ENCODE measurements around the gene FGFBP2. TPM values are rescaled to one million over a fixed set of nuclear protein-coding genes. Genes with fewer than 3 reads are reported as not detected.
"Not testable (repeated sequence)": the region's sequence is repeated elsewhere in the genome, so short reads cannot be mapped to it uniquely, and the experiment has no call there.

FGFBP2 gene
- total RNA-seq, 1 donor = 0.36 TPM

DNA sequence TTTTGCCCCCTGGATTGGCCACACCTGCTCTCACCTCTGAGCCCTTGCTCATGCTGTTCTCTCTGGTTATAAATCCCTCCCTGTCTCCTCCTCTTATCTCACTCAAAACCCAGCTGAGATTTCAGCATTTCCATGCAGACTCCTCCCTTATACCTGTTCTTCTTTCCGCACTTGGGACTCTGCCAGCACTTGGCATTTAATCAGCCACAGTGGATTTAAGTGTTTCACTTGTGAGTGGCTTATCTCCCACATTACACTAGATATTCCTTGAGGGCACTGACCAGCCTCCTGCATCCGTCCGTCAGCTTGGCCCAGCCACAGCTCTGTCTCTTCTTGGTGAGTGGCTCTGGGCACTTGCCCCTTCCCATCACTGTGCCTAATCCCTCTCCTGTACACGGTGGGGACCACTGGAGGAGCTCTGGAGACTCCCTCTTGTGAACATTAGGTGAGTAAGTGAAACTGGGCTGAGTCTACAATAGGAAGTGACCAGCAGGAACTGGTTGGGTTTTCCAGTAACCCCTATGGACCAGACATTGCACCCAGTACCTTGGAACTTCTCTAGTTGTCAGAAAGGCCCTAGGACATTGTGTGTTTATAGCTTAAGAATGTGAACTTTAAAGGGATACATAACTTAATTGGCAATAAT lies 44.4 kb downstream of the FGFBP2 start:
- H3K36me3 ChIP-seq (ENCODE audit: insufficient read depth, low read length) = no peaks in the 10 kb centered on the region
- no peak overlapping the region for H3K27ac ChIP-seq (ENCODE audit: low read depth, low read length)
- H3K27me3 ChIP-seq (ENCODE audit: insufficient read depth, low read length) = no peaks in the 10 kb centered on the region
- no peak overlapping the region for H3K4me3 ChIP-seq (ENCODE audit: insufficient read depth, low read length)
- peak overlapping the region; percentile 20 for H2AFZ ChIP-seq (ENCODE audit: low read length)
- DNase-seq (ENCODE audit: insufficient read length, low spot score, missing footprints) = no peak
- TF ChIP-seq CTCF (IDR thresholded peaks at IDR 0.05; ENCODE audit: extremely low read depth, low read depth, low read length) = no peak
- peaks cover 28% of the 10 kb centered on the region for H3K4me1 ChIP-seq (ENCODE audit: insufficient read depth, low read length)
- H3K4me2 ChIP-seq (ENCODE audit: insufficient read depth, low read length) = no peak overlapping the region
- no peaks in the 10 kb centered on the region for H4K20me1 ChIP-seq (ENCODE audit: insufficient read depth, low read length)
- no peaks in the 10 kb centered on the region for H3K79me2 ChIP-seq (ENCODE audit: insufficient read depth, low read length)
- no peaks in the 10 kb centered on the region for H3K9me3 ChIP-seq (ENCODE audit: low read depth, low read length)

DNA sequence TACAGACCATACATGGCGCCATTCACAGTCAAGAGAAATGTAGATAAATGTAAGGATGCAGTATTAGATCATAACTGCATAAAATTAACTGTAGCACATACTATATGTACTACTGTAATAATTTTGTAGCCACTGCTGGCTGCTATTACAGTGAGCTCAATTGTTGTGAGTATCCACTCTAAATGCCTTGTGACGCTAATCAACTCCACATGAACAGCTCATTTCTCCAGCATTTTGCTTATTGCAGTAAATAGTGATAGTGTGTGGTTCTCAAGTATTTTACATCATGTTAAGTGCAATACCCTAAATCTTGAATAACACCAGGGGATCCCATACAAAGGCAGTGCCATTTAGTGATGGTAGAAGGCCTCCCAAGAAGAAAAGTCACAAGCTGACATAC lies 45.7 kb downstream of the FGFBP2 start:
- Histone ChIP-seq H3K9me3 (ENCODE audit: low read depth, low read length) (no peaks in the 10 kb centered on the region), H3K27me3 (ENCODE audit: insufficient read depth, low read length) (no peaks in the 10 kb centered on the region), H3K36me3 (ENCODE audit: insufficient read depth, low read length) (no peaks in the 10 kb centered on the region), H3K4me1 (ENCODE audit: insufficient read depth, low read length) (peaks cover 42% of the 10 kb centered on the region), H4K20me1 (ENCODE audit: insufficient read depth, low read length) (no peaks in the 10 kb centered on the region), H3K4me2 (ENCODE audit: insufficient read depth, low read length) (no peak overlapping the region), H3K4me3 (ENCODE audit: insufficient read depth, low read length) (no peak overlapping the region), H3K27ac (ENCODE audit: low read depth, low read length) (no peak overlapping the region), H2AFZ (ENCODE audit: low read length) (no peak overlapping the region), H3K79me2 (ENCODE audit: insufficient read depth, low read length) (no peaks in the 10 kb centered on the region)
- no peak for DNase-seq (ENCODE audit: insufficient read length, low spot score, missing footprints)
- TF ChIP-seq CTCF (IDR thresholded peaks at IDR 0.05; ENCODE audit: extremely low read depth, low read depth, low read length) = no peak

DNA sequence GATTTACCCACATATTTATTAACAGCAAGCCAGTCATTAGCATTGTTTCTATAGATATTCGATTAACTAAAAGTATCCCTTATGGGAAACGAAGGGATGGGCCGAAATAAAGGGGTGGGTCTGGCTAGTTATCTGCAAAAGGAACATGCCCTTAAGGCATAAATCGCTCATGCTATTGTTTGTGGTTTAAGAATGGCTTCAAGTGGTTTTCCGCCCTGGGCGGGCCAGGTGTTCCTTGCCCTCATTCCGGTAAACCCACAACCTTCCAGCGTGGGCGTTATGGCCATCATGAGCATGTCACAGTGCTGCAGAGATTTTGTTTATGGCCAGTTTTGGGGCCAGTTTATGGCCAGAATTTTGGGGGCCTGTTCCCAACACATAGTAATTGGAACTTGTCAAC lies 46.6 kb downstream of the FGFBP2 start:
- H3K27me3 ChIP-seq (ENCODE audit: insufficient read depth, low read length) = not testable (repeated sequence)

GRCh38 chr4:15914736-15915135 lies 48.2 kb downstream of the FGFBP2 start:
- H4K20me1 ChIP-seq (ENCODE audit: insufficient read depth, low read length) = no peaks in the 10 kb centered on the region
- no peak overlapping the region for H2AFZ ChIP-seq (ENCODE audit: low read length)
- H3K9me3 ChIP-seq (ENCODE audit: low read depth, low read length) = no peaks in the 10 kb centered on the region
- DNase-seq (ENCODE audit: insufficient read length, low spot score, missing footprints) = no peak
- no peak overlapping the region for H3K4me2 ChIP-seq (ENCODE audit: insufficient read depth, low read length)
- no peaks in the 10 kb centered on the region for H3K27me3 ChIP-seq (ENCODE audit: insufficient read depth, low read length)
- no peak for TF ChIP-seq CTCF (IDR thresholded peaks at IDR 0.05; ENCODE audit: extremely low read depth, low read depth, low read length)
- no peak overlapping the region for H3K27ac ChIP-seq (ENCODE audit: low read depth, low read length)
- H3K79me2 ChIP-seq (ENCODE audit: insufficient read depth, low read length) = no peaks in the 10 kb centered on the region
- peaks cover 25% of the 10 kb centered on the region for H3K4me1 ChIP-seq (ENCODE audit: insufficient read depth, low read length)
- no peak overlapping the region for H3K4me3 ChIP-seq (ENCODE audit: insufficient read depth, low read length)
- no peaks in the 10 kb centered on the region for H3K36me3 ChIP-seq (ENCODE audit: insufficient read depth, low read length)

More for the DNA sequence above, 46.6 kb downstream of the FGFBP2 start:
- not testable (repeated sequence) for H2AFZ ChIP-seq (ENCODE audit: low read length); DNase-seq (ENCODE audit: insufficient read length, low spot score, missing footprints); H3K4me3 ChIP-seq (ENCODE audit: insufficient read depth, low read length); H3K27ac ChIP-seq (ENCODE audit: low read depth, low read length); H3K4me2 ChIP-seq (ENCODE audit: insufficient read depth, low read length); H3K79me2 ChIP-seq (ENCODE audit: insufficient read depth, low read length); H3K36me3 ChIP-seq (ENCODE audit: insufficient read depth, low read length); H4K20me1 ChIP-seq (ENCODE audit: insufficient read depth, low read length); H3K9me3 ChIP-seq (ENCODE audit: low read depth, low read length)
- peaks cover 37% of the 10 kb centered on the region for H3K4me1 ChIP-seq (ENCODE audit: insufficient read depth, low read length)

Measured in osteoblast (primary cell).